ENCODE data around the gene DYNC1LI1. TPM values are rescaled to one million over a fixed set of nuclear protein-coding genes. Genes with fewer than 3 reads are reported as not detected.

Gene DYNC1LI1
- total RNA-seq, 1 experiment from 2014 or later = 56.2 TPM

DNA sequence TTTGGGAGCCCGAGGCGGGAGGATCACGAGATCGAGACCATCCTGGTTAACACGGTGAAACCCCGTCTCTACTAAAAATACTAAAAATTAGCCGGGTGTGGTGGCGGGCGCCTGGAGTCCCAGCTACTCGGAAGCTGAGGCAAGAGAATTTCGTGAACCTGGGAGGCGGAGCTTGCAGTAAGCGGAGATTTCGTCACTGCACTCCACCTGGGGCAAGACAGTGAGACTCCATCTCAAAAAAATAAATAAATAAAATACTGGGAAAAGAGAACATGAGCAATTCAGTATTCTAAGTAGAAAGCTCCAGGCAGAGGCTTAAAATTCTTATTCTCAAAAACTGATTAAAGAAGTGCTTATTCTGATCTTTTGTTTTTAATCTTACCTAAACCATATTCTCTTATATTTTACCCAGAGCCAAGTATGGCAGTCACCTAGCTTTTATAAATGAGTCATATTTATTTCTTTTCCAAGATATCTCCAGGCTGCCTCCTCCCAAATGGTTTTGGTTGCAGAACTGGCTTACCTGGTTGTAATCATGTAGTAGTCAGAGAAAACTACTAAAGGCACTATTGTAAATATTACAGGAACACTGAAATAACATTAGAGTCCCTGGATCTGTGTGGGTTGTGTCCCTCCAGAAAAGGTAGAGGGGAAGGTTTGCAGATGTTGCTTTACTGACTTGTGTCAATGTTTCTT, 45.8 kb upstream of the DYNC1LI1 start:
- Histone ChIP-seq H3K23me2 (ENCODE audit: insufficient read length, low read depth, low read length, poor library complexity, severe bottlenecking) (no peaks in the 10 kb centered on the region), H3K9me3 (ENCODE audit: control insufficient read depth, low read depth, low read length) (no peaks in the 10 kb centered on the region), H2BK5ac (ENCODE audit: insufficient read length, low read length) (no peak overlapping the region), H3K79me2 (ENCODE audit: insufficient read depth, low read length) (no peaks in the 10 kb centered on the region), H3K23ac (ENCODE audit: insufficient read length, low read depth, low read length) (no peak overlapping the region), H3K9ac (ENCODE audit: extremely low read depth, insufficient read length, low read length) (no peak overlapping the region), H2BK15ac (ENCODE audit: low read depth, low read length) (no peak overlapping the region), H4K8ac (replicated peaks; ENCODE audit: insufficient read length, low read depth, low read length) (no peak overlapping the region), H2AK5ac (ENCODE audit: insufficient read length, low read length) (no peak overlapping the region), H2BK20ac (ENCODE audit: low read depth, low read length, poor library complexity, severe bottlenecking) (no peak overlapping the region), H3K27me3 (ENCODE audit: insufficient read depth, low read length) (no peaks in the 10 kb centered on the region), H3K14ac (ENCODE audit: insufficient read depth, low read length) (no peak overlapping the region), H3K4me1 (ENCODE audit: insufficient read depth, low read length) (no peaks in the 10 kb centered on the region; the same call in 1 of the 2 replicates), H3K4ac (ENCODE audit: low read depth, low read length) (no peak overlapping the region), H4K5ac (ENCODE audit: insufficient read length, low read depth, low read length) (no peak overlapping the region), H2BK120ac (ENCODE audit: low read depth, low read length, poor library complexity, severe bottlenecking) (no peak overlapping the region), H2AFZ (ENCODE audit: low read length) (no peak overlapping the region), H2BK12ac (ENCODE audit: insufficient read length, low read depth, low read length) (no peak overlapping the region), H4K91ac (ENCODE audit: insufficient read length, low read depth, low read length) (no peak overlapping the region), H3K56ac (ENCODE audit: insufficient read length, low read depth, low read length) (no peak overlapping the region), H3K79me1 (ENCODE audit: insufficient read depth, low read depth, low read length, poor library complexity, severe bottlenecking) (no peaks in the 10 kb centered on the region), H3K27ac (ENCODE audit: insufficient read length, low read depth, low read length) (no peak overlapping the region), H4K20me1 (ENCODE audit: control insufficient read depth, insufficient read depth, insufficient read length) (no peaks in the 10 kb centered on the region), H3K4me2 (ENCODE audit: insufficient read depth, insufficient read length, low read length) (no peak overlapping the region), H3T11ph (ENCODE audit: low read length) (no peak overlapping the region), H3K18ac (ENCODE audit: insufficient read length, low read depth, low read length) (no peak overlapping the region)
- TF ChIP-seq, protein P1, sequence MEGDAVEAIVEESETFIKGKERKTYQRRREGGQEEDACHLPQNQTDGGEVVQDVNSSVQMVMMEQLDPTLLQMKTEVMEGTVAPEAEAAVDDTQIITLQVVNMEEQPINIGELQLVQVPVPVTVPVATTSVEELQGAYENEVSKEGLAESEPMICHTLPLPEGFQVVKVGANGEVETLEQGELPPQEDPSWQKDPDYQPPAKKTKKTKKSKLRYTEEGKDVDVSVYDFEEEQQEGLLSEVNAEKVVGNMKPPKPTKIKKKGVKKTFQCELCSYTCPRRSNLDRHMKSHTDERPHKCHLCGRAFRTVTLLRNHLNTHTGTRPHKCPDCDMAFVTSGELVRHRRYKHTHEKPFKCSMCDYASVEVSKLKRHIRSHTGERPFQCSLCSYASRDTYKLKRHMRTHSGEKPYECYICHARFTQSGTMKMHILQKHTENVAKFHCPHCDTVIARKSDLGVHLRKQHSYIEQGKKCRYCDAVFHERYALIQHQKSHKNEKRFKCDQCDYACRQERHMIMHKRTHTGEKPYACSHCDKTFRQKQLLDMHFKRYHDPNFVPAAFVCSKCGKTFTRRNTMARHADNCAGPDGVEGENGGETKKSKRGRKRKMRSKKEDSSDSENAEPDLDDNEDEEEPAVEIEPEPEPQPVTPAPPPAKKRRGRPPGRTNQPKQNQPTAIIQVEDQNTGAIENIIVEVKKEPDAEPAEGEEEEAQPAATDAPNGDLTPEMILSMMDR (conservative IDR thresholded peaks at IDR 0.05) = no peak
- H3K9me3 Mint-ChIP-seq = peaks cover 9 to 14% of the 10 kb centered on the region in 2 experiments; a peak in 4 of 5 replicates
- H3K27me3 Mint-ChIP-seq (ENCODE audit: low read depth) = no peaks in the 10 kb centered on the region; the same call in 1 of the 2 replicates
- peaks cover 0 to 5% (median 2%) of the 10 kb centered on the region in 3 experiments; a peak in 2 of 7 replicates for H3K36me3 Mint-ChIP-seq (ENCODE audit: insufficient read depth in 1 of 3, low read depth in 3 of 3)
- no peak for DNase-seq
- no peak overlapping the region for H3K4me3 Mint-ChIP-seq
- H3K4me1 Mint-ChIP-seq = no peaks in the 10 kb centered on the region
- WGBS (ENCODE audit: extremely low coverage, insufficient read length, low lambda C conversion rate) = no CpG with 5 or more reads among the region's 14 CpGs
- H3K27ac Mint-ChIP-seq = no peak overlapping the region

Data from H9 (cell line).